GM21526 (cell line): ENCODE data around the gene OVAAL.
"Not testable (repeated sequence)": the region's sequence is repeated elsewhere in the genome, so short reads cannot be mapped to it uniquely, and the experiment has no call there.

Experiments used
- ATAC-seq: cut with Tn5 transposase; IDR thresholded peaks from one replicate; pipeline ENCODE4 v1.9.1; 2021; ENCODE audit warnings: moderate library complexity; ENCODE audit not compliant: unreplicated experiment, low FRiP score

The OVAAL gene

GRCh38 chr1:180540697-180541594 lies 17.8 kb upstream of the OVAAL start:
- ATAC-seq = no peak

GRCh38 chr1:180542113-180542837 lies 16.5 kb upstream of the OVAAL start:
- no peak for ATAC-seq

DNA sequence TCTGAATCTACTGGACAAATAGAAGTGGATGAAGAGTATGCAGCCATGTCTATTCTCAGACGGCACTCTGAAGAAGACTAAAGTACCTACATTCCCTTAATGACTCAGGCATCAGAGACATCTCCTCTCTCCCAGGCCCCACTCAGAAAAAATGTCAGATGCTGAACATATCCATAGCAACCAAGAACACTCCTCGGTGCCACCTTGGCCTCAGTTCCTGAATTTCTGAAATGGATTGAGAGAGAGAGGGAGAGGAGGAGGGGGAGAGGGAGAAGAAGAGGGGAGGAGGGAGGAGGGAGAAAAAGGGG lies 16.0 kb upstream of the OVAAL start:
- ATAC-seq = no peak

GRCh38 chr1:180544050-180544449 lies 14.7 kb upstream of the OVAAL start:
- ATAC-seq = no peak

DNA sequence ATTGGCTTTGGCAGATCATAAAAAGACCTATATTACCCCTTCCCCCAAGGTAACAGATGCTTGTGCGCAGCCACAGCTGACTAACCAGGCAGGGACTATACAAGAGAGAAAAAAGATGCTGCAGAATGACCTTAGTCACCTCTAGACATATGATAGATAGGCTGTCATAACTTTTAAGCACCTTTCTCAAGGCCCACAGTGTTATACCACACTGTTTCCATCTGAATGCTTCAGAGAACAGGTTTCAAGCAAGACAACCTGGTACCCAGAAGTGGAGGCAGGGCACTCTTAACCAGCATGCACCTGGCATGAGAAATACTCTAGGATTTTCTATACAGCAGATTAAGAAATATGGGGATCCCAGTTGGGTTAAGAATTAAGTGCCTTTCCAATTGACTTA lies 12.8 kb upstream of the OVAAL start:
- ATAC-seq = no peak

GRCh38 chr1:180548686-180549317 lies 10.0 kb upstream of the OVAAL start:
- ATAC-seq = no peak

- not testable (repeated sequence) for ATAC-seq
Observed at GRCh38 chr1:180549770-180550169, 9.0 kb upstream of the OVAAL start.

GRCh38 chr1:180550241-180550640 lies 8.5 kb upstream of the OVAAL start:
- ATAC-seq = no peak

DNA sequence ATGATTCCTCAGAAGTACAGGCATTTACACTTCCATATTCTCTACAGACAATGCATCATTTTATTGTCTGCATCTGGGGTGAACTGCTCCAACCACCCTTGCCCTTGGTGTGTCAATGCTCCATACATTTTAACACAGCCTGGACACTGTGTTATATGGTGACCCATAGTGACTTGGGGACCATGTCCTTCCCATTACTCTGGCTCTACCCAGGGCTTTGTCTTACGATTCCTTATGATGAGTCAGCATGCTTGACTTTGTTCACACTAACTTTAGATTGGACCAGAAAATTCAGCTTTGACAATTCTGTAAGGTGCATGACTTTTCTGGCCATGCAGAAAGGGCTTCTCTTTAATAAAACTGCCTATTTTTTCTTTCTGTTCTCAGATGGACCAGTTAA lies 6.8 kb upstream of the OVAAL start:
- ATAC-seq = no peak

GRCh38 chr1:180553046-180553445 lies 5.7 kb upstream of the OVAAL start:
- ATAC-seq = not testable (repeated sequence)

GRCh38 chr1:180555411-180555810 lies 3.4 kb upstream of the OVAAL start:
- ATAC-seq = no peak

GRCh38 chr1:180560200-180560867 lies 1.6 kb downstream of the OVAAL start:
- ATAC-seq = no peak

GRCh38 chr1:180560868-180561600 lies 2.3 kb downstream of the OVAAL start:
- no peak for ATAC-seq

DNA sequence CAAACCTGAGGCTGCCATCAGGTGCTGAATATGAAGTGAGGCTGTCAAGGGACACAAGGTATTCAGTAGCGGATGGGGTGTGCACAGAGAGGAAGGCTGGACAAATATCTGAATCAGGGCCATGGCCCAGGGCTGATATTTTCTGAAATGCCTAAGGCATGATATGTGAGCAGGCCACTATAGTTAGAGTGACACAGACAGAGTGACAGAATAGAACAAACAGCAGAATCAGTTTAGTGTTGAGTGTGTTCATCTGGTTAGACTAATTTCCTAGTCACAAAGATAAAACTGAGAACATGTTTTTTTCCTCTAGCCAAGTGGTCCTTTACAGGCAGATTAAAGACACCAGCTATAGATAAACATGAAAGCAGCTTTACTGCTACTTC lies 3.9 kb downstream of the OVAAL start:
- no peak for ATAC-seq

DNA sequence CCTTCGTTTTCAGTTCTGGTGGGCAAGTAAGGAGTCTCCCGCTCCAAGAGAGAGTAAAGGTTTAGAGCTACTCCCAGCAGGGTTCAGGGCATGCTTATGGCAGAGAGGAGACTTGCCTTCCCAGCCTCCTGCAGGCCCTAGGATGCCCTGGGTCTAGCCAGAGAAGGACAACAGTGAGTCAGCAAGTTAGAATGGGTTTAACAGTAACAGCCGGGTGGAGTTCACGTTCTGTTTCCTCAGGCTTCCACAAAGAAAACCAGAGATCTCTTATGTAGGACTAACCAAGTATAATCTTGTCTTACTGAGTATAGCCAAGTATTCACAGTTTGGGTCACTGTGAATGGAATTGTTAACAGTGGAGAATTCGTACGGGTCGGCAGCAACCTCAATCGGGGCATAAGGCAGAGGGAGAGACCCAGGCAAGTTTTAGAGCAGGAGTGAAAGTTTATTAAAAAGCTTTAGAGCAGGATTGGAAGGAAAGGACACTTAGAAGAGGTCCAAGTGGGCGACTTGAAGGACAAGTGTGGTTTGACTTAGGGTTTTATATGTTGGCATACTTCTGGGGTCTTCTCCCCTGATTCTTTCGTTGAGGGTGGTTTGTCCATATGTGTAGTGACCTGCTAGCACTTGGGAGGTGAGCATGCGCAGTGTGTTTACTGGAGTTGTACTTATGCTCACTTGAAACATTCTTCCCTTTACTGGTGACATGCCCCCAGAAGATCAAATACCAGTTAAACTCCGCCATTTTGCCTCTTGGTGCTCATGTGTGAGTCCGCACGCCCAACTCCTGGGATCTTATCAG lies 4.5 kb downstream of the OVAAL start:
- ATAC-seq = no peak

DNA sequence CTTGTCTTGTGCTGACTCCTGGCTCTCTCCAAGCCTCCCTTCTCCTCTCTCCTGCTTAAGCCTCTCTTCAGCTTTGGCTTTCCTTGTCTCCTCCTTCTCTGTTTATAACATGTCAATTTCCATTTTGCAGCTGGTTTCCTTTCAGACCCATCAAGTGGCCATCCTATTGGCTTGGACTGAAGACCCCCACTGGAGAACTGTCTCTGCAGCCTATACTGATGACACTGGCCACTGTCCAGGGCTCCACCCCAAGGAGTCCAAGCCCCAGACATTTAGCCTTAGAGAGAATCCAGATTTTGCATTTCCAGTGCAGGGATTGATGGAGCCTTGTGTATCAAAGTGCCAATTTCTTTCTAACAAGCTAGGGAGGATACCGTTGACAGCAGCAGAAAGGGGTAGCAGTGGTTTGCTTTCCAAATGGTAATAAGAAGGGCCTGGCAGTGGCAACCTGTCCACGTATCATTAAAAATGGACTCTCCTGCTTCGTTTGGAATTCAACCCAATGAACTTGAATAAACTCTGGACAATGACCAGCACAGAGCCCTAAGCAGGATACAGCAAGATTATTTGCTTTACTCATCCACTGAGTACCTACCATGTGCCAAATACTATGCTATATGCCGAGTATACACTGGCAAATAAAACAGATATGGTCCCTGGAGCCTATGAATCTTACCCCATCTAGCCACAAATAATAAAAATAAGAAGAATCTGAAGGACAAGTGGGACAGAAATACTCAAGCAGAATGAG lies 6.5 kb downstream of the OVAAL start:
- ATAC-seq = no peak

- no peak for ATAC-seq
Observed at GRCh38 chr1:180566026-180566425, 7.3 kb downstream of the OVAAL start.

GRCh38 chr1:180566495-180566894 lies 7.7 kb downstream of the OVAAL start:
- ATAC-seq = no peak

- no peak for ATAC-seq
Observed at GRCh38 chr1:180567654-180568053, 8.9 kb downstream of the OVAAL start.
